ENCODE data around the gene HMGXB3. TPM values are rescaled to one million over a fixed set of nuclear protein-coding genes. Genes with fewer than 3 reads are reported as not detected.
A peak's percentile ranks its signal among the peaks of the same experiment; 100 is the strongest.

Gene HMGXB3
- total RNA-seq, 1 experiment from 2014 or later: 26.9 TPM

DNA sequence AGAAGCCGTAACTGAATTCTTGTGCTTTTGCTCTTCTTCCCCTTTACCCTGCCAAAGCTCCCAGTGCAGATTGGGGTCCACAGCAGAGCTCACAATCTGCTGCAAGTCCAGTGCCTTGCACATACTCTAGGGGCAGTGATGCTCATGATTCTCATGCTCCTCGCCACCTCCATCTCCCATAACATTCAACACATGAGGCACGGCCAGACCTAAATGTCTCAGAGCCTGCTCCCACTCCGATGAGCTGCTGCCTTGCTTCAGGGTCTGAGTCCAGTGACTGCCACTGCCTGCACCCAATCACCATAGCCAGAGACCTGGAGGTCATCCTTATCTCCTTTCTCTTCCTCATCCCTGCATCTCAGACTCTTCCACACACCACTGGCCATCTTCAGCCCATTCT lies 75.3 kb downstream of the HMGXB3 start:
- Histone ChIP-seq H3K56ac (ENCODE audit: insufficient read length, low read depth, low read length) (no peak overlapping the region), H3K27me3 (ENCODE audit: insufficient read depth, low read length) (no peaks in the 10 kb centered on the region), H2AFZ (ENCODE audit: low read length) (no peak overlapping the region), H3K79me2 (ENCODE audit: insufficient read depth, low read length) (no peaks in the 10 kb centered on the region), H3T11ph (ENCODE audit: low read length) (no peak overlapping the region), H2BK120ac (ENCODE audit: low read depth, low read length, poor library complexity, severe bottlenecking) (no peak overlapping the region), H3K4me1 (ENCODE audit: insufficient read depth, low read length) (no peaks in the 10 kb centered on the region), H4K8ac (replicated peaks; ENCODE audit: insufficient read length, low read depth, low read length) (no peak overlapping the region), H2BK12ac (ENCODE audit: insufficient read length, low read depth, low read length) (no peak overlapping the region), H3K4ac (ENCODE audit: low read depth, low read length) (no peak overlapping the region), H4K20me1 (ENCODE audit: control insufficient read depth, insufficient read depth, insufficient read length) (no peaks in the 10 kb centered on the region), H3K23me2 (ENCODE audit: insufficient read length, low read depth, low read length, poor library complexity, severe bottlenecking) (no peaks in the 10 kb centered on the region), H2BK20ac (ENCODE audit: low read depth, low read length, poor library complexity, severe bottlenecking) (no peak overlapping the region), H2BK15ac (ENCODE audit: low read depth, low read length) (no peak overlapping the region), H2AK5ac (ENCODE audit: insufficient read length, low read length) (no peak overlapping the region), H3K14ac (ENCODE audit: insufficient read depth, low read length) (no peak overlapping the region; the same call in 1 of the 2 replicates), H3K27ac (ENCODE audit: insufficient read length, low read depth, low read length) (no peak overlapping the region), H3K18ac (ENCODE audit: insufficient read length, low read depth, low read length) (no peak overlapping the region), H4K91ac (ENCODE audit: insufficient read length, low read depth, low read length) (no peak overlapping the region), H3K4me2 (ENCODE audit: insufficient read depth, insufficient read length, low read length) (no peak overlapping the region), H3K9ac (ENCODE audit: extremely low read depth, insufficient read length, low read length) (no peak overlapping the region), H3K79me1 (ENCODE audit: insufficient read depth, low read depth, low read length, poor library complexity, severe bottlenecking) (no peaks in the 10 kb centered on the region), H2BK5ac (ENCODE audit: insufficient read length, low read length) (no peak overlapping the region), H4K5ac (ENCODE audit: insufficient read length, low read depth, low read length) (no peak overlapping the region), H3K23ac (ENCODE audit: insufficient read length, low read depth, low read length) (no peak overlapping the region), H3K9me3 (ENCODE audit: control insufficient read depth, low read depth, low read length) (no peaks in the 10 kb centered on the region)
- no peak for DNase-seq
- peaks cover 5% of the 10 kb centered on the region for H3K27me3 Mint-ChIP-seq (ENCODE audit: low read depth)
- H3K27ac Mint-ChIP-seq: no peak overlapping the region
- no peak overlapping the region for H3K4me3 Mint-ChIP-seq
- H3K36me3 Mint-ChIP-seq (ENCODE audit: insufficient read depth in 1 of 3, low read depth in 3 of 3): no peaks in the 10 kb centered on the region
- 0 out of 4 replicates have a peak, but pooled peaks cover 0 to 2% of the 10 kb centered on the region in 2 experiments for H3K4me1 Mint-ChIP-seq
- no CpG with 5 or more reads among the region's 4 CpGs for WGBS (ENCODE audit: extremely low coverage, insufficient read length, low lambda C conversion rate)
- no peaks in the 10 kb centered on the region for H3K9me3 Mint-ChIP-seq
- TF ChIP-seq, protein P1, sequence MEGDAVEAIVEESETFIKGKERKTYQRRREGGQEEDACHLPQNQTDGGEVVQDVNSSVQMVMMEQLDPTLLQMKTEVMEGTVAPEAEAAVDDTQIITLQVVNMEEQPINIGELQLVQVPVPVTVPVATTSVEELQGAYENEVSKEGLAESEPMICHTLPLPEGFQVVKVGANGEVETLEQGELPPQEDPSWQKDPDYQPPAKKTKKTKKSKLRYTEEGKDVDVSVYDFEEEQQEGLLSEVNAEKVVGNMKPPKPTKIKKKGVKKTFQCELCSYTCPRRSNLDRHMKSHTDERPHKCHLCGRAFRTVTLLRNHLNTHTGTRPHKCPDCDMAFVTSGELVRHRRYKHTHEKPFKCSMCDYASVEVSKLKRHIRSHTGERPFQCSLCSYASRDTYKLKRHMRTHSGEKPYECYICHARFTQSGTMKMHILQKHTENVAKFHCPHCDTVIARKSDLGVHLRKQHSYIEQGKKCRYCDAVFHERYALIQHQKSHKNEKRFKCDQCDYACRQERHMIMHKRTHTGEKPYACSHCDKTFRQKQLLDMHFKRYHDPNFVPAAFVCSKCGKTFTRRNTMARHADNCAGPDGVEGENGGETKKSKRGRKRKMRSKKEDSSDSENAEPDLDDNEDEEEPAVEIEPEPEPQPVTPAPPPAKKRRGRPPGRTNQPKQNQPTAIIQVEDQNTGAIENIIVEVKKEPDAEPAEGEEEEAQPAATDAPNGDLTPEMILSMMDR (conservative IDR thresholded peaks at IDR 0.05): peak; percentile 31; the same call in 1 of the 3 replicates

Measured in H9 (cell line).